ENCODE measurements around the gene OR51I1. TPM values are rescaled to one million over a fixed set of nuclear protein-coding genes. Genes with fewer than 3 reads are reported as not detected.

Gene OR51I1
- total and polyA plus RNA-seq, 11 donors: not detected

GRCh38 chr11:5486421-5486820, 45.1 kb upstream of the OR51I1 start:
- WGBS, 4 donors: 65 to 74% (median 69%) methylated on average over 3 of the region's 3 CpGs
- Histone ChIP-seq H3K4me3 (no peak overlapping the region), H3K9me3 (no peaks in the 10 kb centered on the region), H3K27ac (no peak overlapping the region), H3K27me3 (no peaks in the 10 kb centered on the region), H3K4me1 (no peaks in the 10 kb centered on the region), H3K36me3 (no peaks in the 10 kb centered on the region)
- ATAC-seq: no peak
- TF ChIP-seq POLR2A (IDR thresholded peaks at IDR 0.05) (no peak), CTCF (IDR thresholded peaks at IDR 0.05) (no peak)
- no peak for DNase-seq
- intact Hi-C loops (cut with DNase I): no loop called here

DNA sequence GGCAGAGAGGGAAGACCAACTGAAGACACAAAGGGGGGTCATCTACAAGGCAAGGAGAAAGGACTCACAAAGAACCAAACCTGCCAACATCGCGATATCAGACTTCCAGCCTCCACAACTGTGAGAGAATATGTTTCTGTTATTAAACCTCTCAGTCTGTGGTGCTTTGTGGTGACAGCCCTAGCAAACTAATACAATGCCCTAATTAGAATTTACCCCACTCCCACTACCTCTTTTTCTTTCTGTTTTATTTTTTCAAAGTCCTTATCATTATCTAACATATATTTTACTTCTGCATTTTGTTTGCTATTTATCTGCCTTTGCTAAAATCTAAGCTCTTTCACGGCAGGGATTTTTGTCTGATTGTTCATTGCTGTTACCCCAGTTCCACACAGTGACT, 44.7 kb upstream of the OR51I1 start:
- Histone ChIP-seq H3K9me3 (no peaks in the 10 kb centered on the region), H3K27ac (no peak overlapping the region), H3K27me3 (no peaks in the 10 kb centered on the region), H3K4me1 (no peaks in the 10 kb centered on the region), H3K36me3 (no peaks in the 10 kb centered on the region), H3K4me3 (no peak overlapping the region)
- WGBS, 4 donors: 84 to 93% (median 89%) methylated on average over 3 of the region's 3 CpGs
- ATAC-seq (no peak), DNase-seq (no peak)
- no peak for TF ChIP-seq POLR2A (IDR thresholded peaks at IDR 0.05)
- TF ChIP-seq CTCF (IDR thresholded peaks at IDR 0.05): no peak
- intact Hi-C loops (cut with DNase I): no loop called here

DNA sequence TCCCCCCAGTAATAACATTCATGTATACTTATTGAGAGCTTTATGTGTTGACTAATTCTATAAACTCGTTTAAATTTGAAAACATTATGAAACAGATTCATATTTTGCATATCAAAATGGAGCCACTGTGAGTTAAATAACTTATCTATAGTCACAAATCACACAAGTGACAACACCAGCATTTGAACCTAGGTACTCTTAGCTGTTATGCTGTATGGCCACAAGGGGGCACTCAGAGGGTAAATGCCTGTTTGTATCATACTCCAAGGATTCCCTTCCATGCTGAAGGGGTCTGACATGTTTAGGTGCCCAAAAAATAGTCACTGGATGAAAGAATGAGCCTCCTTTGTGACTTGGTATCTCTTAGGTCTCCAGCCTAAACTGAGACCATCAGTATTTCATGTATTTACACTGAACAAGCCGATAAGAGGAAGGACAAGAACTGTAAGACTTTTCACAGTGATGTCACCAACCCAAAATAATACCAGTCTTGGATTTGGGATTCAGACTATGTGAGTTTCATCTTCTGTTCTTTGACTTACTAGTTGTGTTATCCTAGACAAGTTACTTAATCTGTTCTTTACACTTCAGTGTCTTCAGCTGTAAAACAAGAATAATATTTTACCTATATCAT, 35.0 kb upstream of the OR51I1 start:
- ATAC-seq (peak in 1 of 4 donors; percentile 66), DNase-seq (peak in 3 of 5 donors; percentile 29 to 39 (median 37))
- Histone ChIP-seq H3K4me3 (no peak overlapping the region), H3K27me3 (peaks cover 0 to 6% (median 0%) of the 10 kb centered on the region in 9 donors), H3K36me3 (no peaks in the 10 kb centered on the region), H3K4me1 (no peaks in the 10 kb centered on the region), H3K9me3 (no peaks in the 10 kb centered on the region), H3K27ac (no peak overlapping the region)
- TF ChIP-seq POLR2A (IDR thresholded peaks at IDR 0.05) (no peak), CTCF (IDR thresholded peaks at IDR 0.05) (peak; percentile 68 to 89 (median 80))
- intact Hi-C loops (cut with DNase I): loop anchor here in 9 of 10 donors (1.0 to 10.0 kb wide), 5 partner anchors 76 to 332 kb away; partner anchors contain the start of gene OR52N2 (in 8 of the 9)
- WGBS, 4 donors: 29 to 38% (median 35%) methylated on average over 2 of the region's 2 CpGs

- TF ChIP-seq POLR2A (IDR thresholded peaks at IDR 0.05) (no peak), CTCF (IDR thresholded peaks at IDR 0.05) (no peak)
- peaks cover 0 to 6% (median 0%) of the 10 kb centered on the region in 9 donors for H3K27me3 ChIP-seq
- H3K27ac ChIP-seq: no peak overlapping the region
- H3K36me3 ChIP-seq: no peaks in the 10 kb centered on the region
- H3K4me3 ChIP-seq: no peak overlapping the region
- no peaks in the 10 kb centered on the region for H3K9me3 ChIP-seq
- ATAC-seq (no peak), DNase-seq (no peak)
- no peaks in the 10 kb centered on the region for H3K4me1 ChIP-seq
- intact Hi-C loops (cut with DNase I): loop anchor here in 5 of 10 donors (2.0 to 10.0 kb wide), 3 partner anchors 81 to 335 kb away; partner anchors contain the start of gene OR52N2 (in 2 of the 5)
These were observed 32.6 kb upstream of the OR51I1 start for GRCh38 chr11:5473921-5474320.
